GM23248 (cell line): Measurements from ENCODE around the gene SLMAP.

Experiments used
- EZH2 ChIP-seq: fragments of 200-600 bp; sonication (generic); IDR thresholded peaks from 2 replicates; pipeline ENCODE4 v1.6.1; 2018; ENCODE audit warnings: antibody characterized with exemption, mild to moderate bottlenecking; ENCODE audit not compliant: insufficient read depth, poor library complexity, severe bottlenecking
- EZH2phosphoT487 ChIP-seq: fragments of 200-600 bp; sonication (generic); IDR thresholded peaks from 2 replicates; pipeline ENCODE4 v1.6.1; 2018; ENCODE audit warnings: antibody characterized with exemption, moderate library complexity, mild to moderate bottlenecking, low read depth; ENCODE audit not compliant: insufficient read depth

DNA sequence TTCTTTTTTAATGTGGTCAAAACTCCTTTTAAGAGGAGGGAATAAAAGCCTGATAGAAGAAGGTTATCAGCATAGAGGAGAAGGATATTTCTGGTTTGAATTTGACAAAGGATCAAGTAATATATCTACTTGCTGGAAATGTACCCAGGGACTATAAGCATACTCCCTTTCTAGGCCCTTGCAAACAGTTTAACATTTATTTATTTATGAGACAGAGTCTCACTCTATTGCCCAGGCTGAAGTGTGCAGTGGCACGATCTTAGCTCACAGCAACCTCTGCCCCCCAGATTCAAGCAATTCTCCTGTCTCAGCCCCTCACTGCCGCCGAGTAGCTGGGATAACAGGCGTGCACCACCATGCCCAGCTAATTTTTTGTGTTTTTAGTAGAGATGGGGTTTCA is 71.6 kb downstream of the SLMAP start:
- TF ChIP-seq EZH2 (no peak), EZH2phosphoT487 (no peak)
